Neural progenitor cell (in vitro differentiated cells): Measurements from ENCODE around the gene PSMB7. TPM values are rescaled to one million over a fixed set of nuclear protein-coding genes. Genes with fewer than 3 reads are reported as not detected.

Experiments
- DNase-seq: peaks from one replicate; pipeline ENCODE4 v3.0.0-alpha.2; 2016; ENCODE audit warnings: low spot score
- H2AFZ ChIP-seq: fragments of 200-600 bp; sonication (generic); replicated peaks from 2 replicates; pipeline ENCODE4 v1.6.1; 2016; ENCODE audit warnings: antibody characterized with exemption
- H3F3A ChIP-seq: fragments of 200-600 bp; sonication (generic); 2 replicates; pipeline ENCODE4 v1.6.1; 2016; ENCODE audit warnings: antibody characterized with exemption, low read depth
- H3K27ac ChIP-seq: fragments of 200-600 bp; sonication (generic); 2 replicates; pipeline ENCODE4 v1.5.1; 2016; ENCODE audit warnings: mild to moderate bottlenecking
- H3K27me3 ChIP-seq: fragments of 200-600 bp; sonication (generic); 2 replicates; pipeline ENCODE4 v1.6.1; 2016; ENCODE audit warnings: mild to moderate bottlenecking, moderate library complexity
- H3K36me3 ChIP-seq: fragments of 200-600 bp; sonication (generic); 2 replicates; pipeline ENCODE4 v1.5.1; 2016
- H3K4me1 ChIP-seq: fragments of 200-600 bp; sonication (generic); 2 replicates; pipeline ENCODE4 v1.6.1; 2016; ENCODE audit warnings: mixed run types
- H3K4me2 ChIP-seq: fragments of 200-600 bp; sonication (generic); 2 replicates; pipeline ENCODE4 v1.6.1; 2016
- H3K4me3 ChIP-seq: fragments of 200-600 bp; sonication (generic); 2 replicates; pipeline ENCODE4 v1.5.1; 2016
- H3K79me2 ChIP-seq: fragments of 200-600 bp; sonication (generic); 2 replicates; pipeline ENCODE4 v1.6.1; 2016; ENCODE audit warnings: low read depth
- H3K9ac ChIP-seq: fragments of 200-600 bp; sonication (generic); 2 replicates; pipeline ENCODE4 v1.6.1; 2016
- H3K9me3 ChIP-seq: fragments of 200-600 bp; sonication (generic); 2 replicates; pipeline ENCODE4 v1.5.1; 2016; ENCODE audit warnings: low read depth
- H4K20me1 ChIP-seq: fragments of 200-600 bp; sonication (generic); 2 replicates; pipeline ENCODE4 v1.6.1; 2016; ENCODE audit warnings: low read depth
- H3K27ac Mint-ChIP-seq: 3 replicates; pipeline ENCODE4 v1.8.0; 2021; ENCODE audit warnings: mixed read lengths
- H3K27me3 Mint-ChIP-seq: 2 replicates; pipeline ENCODE4 v1.8.0; 2022; ENCODE audit warnings: low read depth, mild to moderate bottlenecking, inconsistent platforms, moderate library complexity, mixed read lengths; ENCODE audit not compliant: insufficient read depth
- H3K36me3 Mint-ChIP-seq: 3 replicates; pipeline ENCODE4 v1.8.0; 2021; ENCODE audit warnings: mixed read lengths
- H3K4me1 Mint-ChIP-seq: 3 replicates; pipeline ENCODE4 v1.8.0; 2021; ENCODE audit warnings: mixed read lengths
- H3K4me3 Mint-ChIP-seq: 3 replicates; pipeline ENCODE4 v1.8.0; 2021; ENCODE audit warnings: mild to moderate bottlenecking, moderate library complexity, mixed read lengths
- H3K9me3 Mint-ChIP-seq: 3 replicates; pipeline ENCODE4 v1.8.0; 2020; ENCODE audit warnings: mixed read lengths
- CTCF ChIP-seq: fragments of 200-600 bp; sonication (generic); IDR thresholded peaks from 2 replicates; pipeline ENCODE4 v1.5.1; 2017; ENCODE audit warnings: antibody characterized with exemption, mild to moderate bottlenecking
- EZH2 ChIP-seq: fragments of 200-600 bp; sonication (generic); IDR thresholded peaks from 2 replicates; pipeline ENCODE4 v1.6.1; 2017; ENCODE audit warnings: antibody characterized with exemption, mild to moderate bottlenecking, moderate library complexity
- EZH2phosphoT487 ChIP-seq: fragments of 200-600 bp; sonication (generic); IDR thresholded peaks from 2 replicates; pipeline ENCODE4 v1.6.1; 2017; ENCODE audit warnings: antibody characterized with exemption
- total RNA-seq: library from RNA; depleted of rRNA; stranded (reverse); fragments of >200 nt; gene quantifications from 2 replicates; pipeline ENCODE4 v1.2.3, GENCODE V29; 2015; ENCODE audit warnings: low replicate concordance

PSMB7 gene
- total RNA-seq, 1 donor from 2014 or later = 249 TPM

GRCh38 chr9:124440786-124441185 lies 25.5 kb upstream of the PSMB7 start:
- Mint-ChIP-seq H3K36me3 (no peaks in the 10 kb centered on the region), H3K4me3 (no peak overlapping the region), H3K27me3 (peaks cover 19% of the 10 kb centered on the region), H3K27ac (no peak overlapping the region), H3K4me1 (no peaks in the 10 kb centered on the region), H3K9me3 (no peaks in the 10 kb centered on the region)
- Histone ChIP-seq H3F3A (peaks cover 8% of the 10 kb centered on the region), H3K27ac (no peak overlapping the region), H3K9ac (no peak overlapping the region), H3K4me1 (no peaks in the 10 kb centered on the region), H3K27me3 (no peaks in the 10 kb centered on the region), H3K4me2 (no peak overlapping the region), H3K9me3 (no peaks in the 10 kb centered on the region), H2AFZ (no peak overlapping the region), H4K20me1 (no peaks in the 10 kb centered on the region), H3K79me2 (no peaks in the 10 kb centered on the region), H3K4me3 (no peak overlapping the region), H3K36me3 (no peaks in the 10 kb centered on the region)
- TF ChIP-seq EZH2phosphoT487 (no peak), CTCF (no peak), EZH2 (no peak)
- DNase-seq = no peak

GRCh38 chr9:124439686-124440243 lies 24.5 kb upstream of the PSMB7 start:
- Histone ChIP-seq H3K4me2 (no peak overlapping the region), H3K79me2 (no peaks in the 10 kb centered on the region), H3F3A (no peaks in the 10 kb centered on the region), H3K27me3 (no peaks in the 10 kb centered on the region), H3K36me3 (no peaks in the 10 kb centered on the region), H4K20me1 (no peaks in the 10 kb centered on the region), H3K9ac (no peak overlapping the region), H3K4me1 (no peaks in the 10 kb centered on the region), H3K27ac (no peak overlapping the region), H3K4me3 (no peak overlapping the region), H3K9me3 (no peaks in the 10 kb centered on the region), H2AFZ (no peak overlapping the region)
- H3K4me1 Mint-ChIP-seq = no peaks in the 10 kb centered on the region
- DNase-seq = no peak
- peaks cover 20% of the 10 kb centered on the region for H3K27me3 Mint-ChIP-seq
- no peak overlapping the region for H3K27ac Mint-ChIP-seq
- H3K36me3 Mint-ChIP-seq = no peaks in the 10 kb centered on the region
- H3K9me3 Mint-ChIP-seq = no peaks in the 10 kb centered on the region
- H3K4me3 Mint-ChIP-seq = no peak overlapping the region
- TF ChIP-seq CTCF = no peak
- TF ChIP-seq EZH2 = no peak
- no peak for TF ChIP-seq EZH2phosphoT487

GRCh38 chr9:124439086-124439485 lies 23.8 kb upstream of the PSMB7 start:
- Mint-ChIP-seq H3K36me3 (no peaks in the 10 kb centered on the region), H3K27ac (no peak overlapping the region), H3K27me3 (peaks cover 20% of the 10 kb centered on the region), H3K4me1 (no peaks in the 10 kb centered on the region), H3K9me3 (no peaks in the 10 kb centered on the region), H3K4me3 (no peak overlapping the region)
- no peak overlapping the region for H3K4me2 ChIP-seq
- H3K36me3 ChIP-seq = no peaks in the 10 kb centered on the region
- no peak overlapping the region for H2AFZ ChIP-seq
- H3K79me2 ChIP-seq = no peaks in the 10 kb centered on the region
- no peak overlapping the region for H3K9ac ChIP-seq
- no peaks in the 10 kb centered on the region for H3K27me3 ChIP-seq
- no peak overlapping the region for H3K4me3 ChIP-seq
- H4K20me1 ChIP-seq = no peaks in the 10 kb centered on the region
- H3K27ac ChIP-seq = no peak overlapping the region
- DNase-seq = no peak
- TF ChIP-seq CTCF (no peak), EZH2 (no peak)
- H3K9me3 ChIP-seq = no peaks in the 10 kb centered on the region
- no peaks in the 10 kb centered on the region for H3K4me1 ChIP-seq
- no peaks in the 10 kb centered on the region for H3F3A ChIP-seq
